IMR-90 (cell line): ENCODE results near the gene TVP23C. TPM values are rescaled to one million over a fixed set of nuclear protein-coding genes. Genes with fewer than 3 reads are reported as not detected.
"Not testable (repeated sequence)": the region's sequence is repeated elsewhere in the genome, so short reads cannot be mapped to it uniquely, and the experiment has no call there.

Experiments used
- ATAC-seq: fragments of 200-7000 bp; cut with Tn5 transposase; 2 replicates; pipeline ENCODE4 v1.9.1; 2020; ENCODE audit warnings: low read depth, mild to moderate bottlenecking, moderate library complexity
- BruUV-seq: library from RNA; stranded (reverse); fragments of 400-500 nt; replicated peaks from 2 replicates; lab custom pipeline; 2021; lab: Mats Ljungman, UMichigan
- CTCF ChIA-PET: fragments of 300-600 bp; formaldehyde crosslinking; extraction: SDS; loops from one replicate; lab custom pipeline; 2021; ENCODE audit warnings: antibody characterized with exemption; lab: Yijun Ruan, JAX
- POLR2A ChIA-PET: fragments of 300-600 bp; sonication (Branson Sonifier 250); formaldehyde crosslinking; loops from one replicate; lab custom pipeline; 2022; ENCODE audit warnings: antibody characterized with exemption; ENCODE audit not compliant: unreplicated experiment; lab: Charles Lee
- DNase-seq: peaks from one replicate; pipeline ENCODE4 v3.0.0; 2013
- H2AFZ ChIP-seq: replicated peaks from 2 replicates; pipeline ENCODE3; 2013; ENCODE audit warnings: low read length, mild to moderate bottlenecking; ENCODE audit not compliant: poor library complexity
- H2AK5ac ChIP-seq: 2 replicates; pipeline ENCODE4 v1.6.1; 2013; ENCODE audit warnings: low read depth, low read length, inconsistent platforms
- H2AK9ac ChIP-seq: replicated peaks from 2 replicates; pipeline ENCODE3; 2013; ENCODE audit warnings: mild to moderate bottlenecking, low read depth, low read length, moderate library complexity; ENCODE audit not compliant: poor library complexity
- H2BK120ac ChIP-seq: 2 replicates; pipeline ENCODE4 v1.6.1; 2013; ENCODE audit warnings: low read depth, low read length, inconsistent platforms
- H2BK15ac ChIP-seq: 3 replicates; pipeline ENCODE4 v1.6.1; 2013; ENCODE audit warnings: low read depth, low read length, inconsistent platforms
- H2BK20ac ChIP-seq: 2 replicates; pipeline ENCODE4 v1.6.1; 2013; ENCODE audit warnings: low read depth, mild to moderate bottlenecking, inconsistent platforms, low read length, moderate library complexity
- H2BK5ac ChIP-seq: 2 replicates; pipeline ENCODE4 v1.6.1; 2013; ENCODE audit warnings: mild to moderate bottlenecking, low read depth, low read length, inconsistent platforms; ENCODE audit not compliant: poor library complexity, severe bottlenecking
- H3K14ac ChIP-seq: replicated peaks from 2 replicates; pipeline ENCODE4 v1.6.1; 2013; ENCODE audit warnings: low read depth, low read length, inconsistent platforms
- H3K18ac ChIP-seq: 2 replicates; pipeline ENCODE4 v1.6.1; 2013; ENCODE audit warnings: low read depth, low read length, control low read depth
- H3K23ac ChIP-seq: 2 replicates; pipeline ENCODE4 v1.6.1; 2013; ENCODE audit warnings: low read depth, low read length, inconsistent platforms
- H3K27ac ChIP-seq: 2 replicates; pipeline ENCODE4 v1.5.1; 2013; ENCODE audit warnings: mild to moderate bottlenecking, control low read depth, low read length; ENCODE audit not compliant: insufficient read depth
- H3K27me3 ChIP-seq: 2 replicates; pipeline ENCODE4 v1.6.1; 2013; ENCODE audit warnings: low read length; ENCODE audit not compliant: control insufficient read depth, insufficient read depth
- H3K36me3 ChIP-seq: 2 replicates; pipeline ENCODE4 v1.6.1; 2013; ENCODE audit warnings: low read length, mixed read lengths; ENCODE audit not compliant: control insufficient read depth, insufficient read depth
- H3K4ac ChIP-seq: 2 replicates; pipeline ENCODE4 v1.6.1; 2013; ENCODE audit warnings: low read depth, low read length, inconsistent platforms
- H3K4me1 ChIP-seq: 2 replicates; pipeline ENCODE4 v1.6.1; 2013; ENCODE audit warnings: low read length, mixed read lengths; ENCODE audit not compliant: control insufficient read depth, insufficient read depth
- H3K4me2 ChIP-seq: 2 replicates; pipeline ENCODE4 v1.6.1; 2013; ENCODE audit warnings: low read depth, mild to moderate bottlenecking, control low read depth, low read length, moderate library complexity
- H3K4me3 ChIP-seq: 2 replicates; pipeline ENCODE4 v1.5.1; 2013; ENCODE audit warnings: low read depth, mild to moderate bottlenecking, control low read depth, low read length, moderate library complexity; ENCODE audit not compliant: insufficient read depth
- H3K56ac ChIP-seq: 2 replicates; pipeline ENCODE4 v1.6.1; 2013; ENCODE audit warnings: low read length, inconsistent platforms; ENCODE audit not compliant: insufficient read depth; ENCODE audit errors: extremely low read depth
- H3K79me1 ChIP-seq, 2 experiments: 2 replicates each; pipeline ENCODE4 v1.6.1; 2013; ENCODE audit warnings: low read length in 2 of 2, inconsistent platforms in 1 of 2, low read depth in 1 of 2
- H3K9ac ChIP-seq: 2 replicates; pipeline ENCODE4 v1.6.1; 2013; ENCODE audit warnings: low read depth, low read length, control low read depth
- H3K9me1 ChIP-seq: 2 replicates; pipeline ENCODE4 v1.6.1; 2013; ENCODE audit warnings: low read length, inconsistent platforms; ENCODE audit not compliant: insufficient read depth
- H3K9me3 ChIP-seq: 2 replicates; pipeline ENCODE4 v1.6.1; 2013; ENCODE audit warnings: low read length; ENCODE audit not compliant: control insufficient read depth, insufficient read depth
- H4K20me1 ChIP-seq: 2 replicates; pipeline ENCODE4 v1.6.1; 2013; ENCODE audit warnings: low read length, inconsistent platforms; ENCODE audit not compliant: insufficient read depth
- H4K5ac ChIP-seq: 2 replicates; pipeline ENCODE4 v1.6.1; 2013; ENCODE audit warnings: mild to moderate bottlenecking, low read depth, low read length, control low read depth
- H4K8ac ChIP-seq, 2 experiments: 2 replicates each; pipeline ENCODE4 v1.6.1; 2013; ENCODE audit warnings: low read depth in 2 of 2, low read length in 2 of 2, control low read depth in 1 of 2, inconsistent platforms in 1 of 2
- H4K91ac ChIP-seq: 2 replicates; pipeline ENCODE4 v1.6.1; 2013; ENCODE audit warnings: low read depth, low read length, inconsistent platforms; ENCODE audit not compliant: insufficient read depth
- WGBS, 2 experiments: methylation state at CpG; one replicate each; pipeline versions ENCODE4 v1.1.5 to v1.1.7; 2013; ENCODE audit warnings: missing lambda C conversion rate in 2 of 2; ENCODE audit not compliant: insufficient read length in 1 of 2; ENCODE audit errors: extremely low coverage in 2 of 2; 5-methylcytosine and 5-hydroxymethylcytosine counted together
- dilution Hi-C: fragments of 300-500 bp; cut with HindIII; formaldehyde crosslinking; loops from one replicate; pipeline ENCODE4 v1.14.3; 2018; ENCODE audit warnings: low sequenced_read_pairs; ENCODE audit not compliant: unreplicated experiment
- in situ Hi-C: fragments of 300-500 bp; cut with MboI; formaldehyde crosslinking; loops from 3 replicates; pipeline ENCODE4 v1.14.3; 2019; ENCODE audit warnings: low sequenced_read_pairs, inconsistent platforms, mixed read lengths
- intact Hi-C: fragments of 100-400 bp; cut with micrococcal nuclease; formaldehyde crosslinking; loops from 2 replicates; pipeline ENCODE4 v1.10.0; 2022
- polyA plus RNA-seq, 3 experiments: library from polyadenylated mRNA; depleted of rRNA; stranded (reverse); fragments of >200 nt; gene quantifications; 2 replicates each; pipeline ENCODE4 v1.2.3, GENCODE V29; 2012; ENCODE audit warnings: low replicate concordance in 1 of 3
- total RNA-seq: library from RNA; depleted of rRNA; stranded (reverse); fragments of >200 nt; gene quantifications from 2 replicates; pipeline ENCODE4 v1.2.3, GENCODE V29; 2012

TVP23C gene
- total and polyA plus RNA-seq, 2 of the 4 experiments (the other 2 are of a cell fraction), result 7.5 to 12.0 TPM

DNA sequence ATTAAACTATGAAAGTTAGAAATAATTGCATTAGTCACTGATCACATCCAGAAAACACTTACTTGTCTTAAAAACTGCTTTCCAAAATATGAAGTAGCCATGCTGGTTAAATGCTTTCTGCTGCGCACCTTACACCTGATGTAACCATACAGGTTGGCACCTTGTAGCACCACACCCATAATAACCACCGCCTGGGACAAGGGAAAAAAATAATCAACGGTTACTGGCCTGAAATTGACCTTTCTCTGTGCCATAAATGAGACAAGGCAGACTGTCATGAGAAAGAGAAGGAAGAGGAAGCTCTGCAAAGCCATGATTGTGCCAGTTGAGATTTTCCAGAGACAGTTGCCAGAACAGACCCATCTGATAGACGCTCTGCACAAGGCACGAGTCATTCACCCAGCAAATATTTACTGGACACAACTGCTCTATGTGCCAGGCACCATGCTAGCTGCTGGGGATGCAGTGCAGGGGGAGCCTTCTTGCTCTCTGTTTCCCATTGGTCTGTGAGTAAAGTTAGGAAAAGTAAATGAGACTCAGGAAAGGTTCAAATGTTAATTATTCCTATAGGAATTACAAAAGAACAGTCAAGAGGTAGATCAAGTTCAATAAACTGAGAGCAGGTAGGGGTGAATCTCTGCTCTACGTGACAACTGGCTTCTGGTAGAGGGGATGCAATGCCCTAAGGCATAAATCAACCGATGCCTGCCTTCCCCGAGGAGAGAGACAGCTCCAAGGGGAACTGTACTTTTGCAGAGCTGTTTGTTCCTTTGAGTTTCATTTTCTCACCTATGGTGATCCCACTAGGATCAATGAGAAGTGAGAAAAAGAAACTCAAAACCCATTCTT lies 22.7 kb downstream of the TVP23C start:
- H3K56ac ChIP-seq, H3K18ac ChIP-seq, H2AK9ac ChIP-seq, H2AFZ ChIP-seq, H3K9me3 ChIP-seq, DNase-seq, H4K5ac ChIP-seq, H2BK120ac ChIP-seq, H3K4ac ChIP-seq, H3K9me1 ChIP-seq, H4K91ac ChIP-seq, H3K14ac ChIP-seq, H4K8ac ChIP-seq, H2BK20ac ChIP-seq, H2BK5ac ChIP-seq, H3K4me3 ChIP-seq, ATAC-seq, H3K4me1 ChIP-seq, H3K36me3 ChIP-seq, intact Hi-C loops, dilution Hi-C loops, H4K20me1 ChIP-seq, H2BK15ac ChIP-seq, in situ Hi-C loops, H3K4me2 ChIP-seq, H2AK5ac ChIP-seq, CTCF ChIA-PET, BruUV-seq, POLR2A ChIA-PET, H3K23ac ChIP-seq, H3K9ac ChIP-seq, H3K79me1 ChIP-seq, H3K27me3 ChIP-seq, H3K27ac ChIP-seq: not testable (repeated sequence)
- no CpG with 5 or more reads among the region's 8 CpGs for WGBS, 2 experiments

DNA sequence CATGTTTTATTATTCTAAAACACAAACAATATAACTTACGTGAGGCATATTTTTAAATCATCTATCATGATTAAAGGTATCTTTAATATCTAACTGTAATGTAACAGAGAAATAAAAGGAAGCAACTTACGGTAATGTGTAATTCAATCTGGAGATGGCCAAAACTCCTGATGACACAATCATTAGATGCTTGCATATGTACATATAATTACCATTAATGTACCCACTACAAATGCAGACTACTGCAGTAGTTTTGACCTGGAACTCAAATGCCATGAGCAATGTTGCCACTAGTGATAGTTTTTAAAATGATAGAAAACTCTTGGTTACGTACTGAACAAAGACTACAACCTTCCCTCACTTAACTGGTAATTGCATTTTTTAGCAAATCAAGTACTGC lies 30.2 kb downstream of the TVP23C start:
- DNase-seq, H3K4ac ChIP-seq, H4K91ac ChIP-seq, H3K27ac ChIP-seq, H3K9me1 ChIP-seq, H3K9ac ChIP-seq, dilution Hi-C loops, H3K36me3 ChIP-seq, ATAC-seq, H3K4me3 ChIP-seq, H3K9me3 ChIP-seq, H4K5ac ChIP-seq, H2BK5ac ChIP-seq, H2AK9ac ChIP-seq, H2AK5ac ChIP-seq, H3K4me2 ChIP-seq, CTCF ChIA-PET, H2BK120ac ChIP-seq, H3K27me3 ChIP-seq, H3K56ac ChIP-seq, H4K20me1 ChIP-seq, H4K8ac ChIP-seq, BruUV-seq, H2BK20ac ChIP-seq, in situ Hi-C loops, H3K18ac ChIP-seq, POLR2A ChIA-PET, H2BK15ac ChIP-seq, H3K23ac ChIP-seq, H2AFZ ChIP-seq, H3K79me1 ChIP-seq, intact Hi-C loops, H3K4me1 ChIP-seq, H3K14ac ChIP-seq: not testable (repeated sequence)
- no CpG with 5 or more reads among the region's 3 CpGs for WGBS, 2 experiments
